GM03348 (cell line): ENCODE measurements around the gene AGO4.
"Not testable (repeated sequence)": the region's sequence is repeated elsewhere in the genome, so short reads cannot be mapped to it uniquely, and the experiment has no call there.

Experiments
- DNase-seq: peaks from one replicate; pipeline ENCODE4 v3.0.0; 2012; ENCODE audit warnings: low spot score

Gene AGO4

GRCh38 chr1:35810096-35810881 lies 2.5 kb downstream of the AGO4 start:
- peak; percentile 47 for DNase-seq

GRCh38 chr1:35812754-35813153 lies 4.9 kb downstream of the AGO4 start:
- not testable (repeated sequence) for DNase-seq

GRCh38 chr1:35825255-35825654 lies 17.4 kb downstream of the AGO4 start:
- no peak for DNase-seq

- DNase-seq = no peak
Observed at GRCh38 chr1:35832276-35832905, 24.6 kb downstream of the AGO4 start.

- DNase-seq = no peak
Observed at GRCh38 chr1:35833395-35833794, 25.6 kb downstream of the AGO4 start.

GRCh38 chr1:35834218-35834617 lies 26.4 kb downstream of the AGO4 start:
- no peak for DNase-seq

GRCh38 chr1:35835398-35835797 lies 27.6 kb downstream of the AGO4 start:
- DNase-seq = no peak

GRCh38 chr1:35836734-35837133 lies 28.9 kb downstream of the AGO4 start:
- no peak for DNase-seq

- peak; percentile 44 for DNase-seq
Observed at GRCh38 chr1:35838693-35839245, 31.0 kb downstream of the AGO4 start.

GRCh38 chr1:35844826-35845225 lies 37.0 kb downstream of the AGO4 start:
- no peak for DNase-seq

GRCh38 chr1:35845766-35846165 lies 38.0 kb downstream of the AGO4 start:
- DNase-seq = peak; percentile 7

- DNase-seq = no peak
Observed at GRCh38 chr1:35847935-35848565, 40.2 kb downstream of the AGO4 start.

GRCh38 chr1:35850051-35850450 lies 42.2 kb downstream of the AGO4 start:
- DNase-seq = no peak

- no peak for DNase-seq
Observed at GRCh38 chr1:35850716-35851115, 42.9 kb downstream of the AGO4 start.

- DNase-seq = peak; percentile 69
Observed at GRCh38 chr1:35851132-35851869, 43.5 kb downstream of the AGO4 start.

GRCh38 chr1:35852241-35852640 lies 44.4 kb downstream of the AGO4 start:
- no peak for DNase-seq

- no peak for DNase-seq
Observed at GRCh38 chr1:35854989-35855700, 47.3 kb downstream of the AGO4 start.

- no peak for DNase-seq
Observed at GRCh38 chr1:35856964-35857363, 49.1 kb downstream of the AGO4 start.

- DNase-seq = no peak
Observed at GRCh38 chr1:35857830-35858229, 50.0 kb downstream of the AGO4 start.

GRCh38 chr1:35860696-35861095 lies 52.9 kb downstream of the AGO4 start:
- DNase-seq = no peak

GRCh38 chr1:35863136-35863535 lies 55.3 kb downstream of the AGO4 start:
- DNase-seq = no peak
